ENCODE results near the gene DOK6. TPM values are rescaled to one million over a fixed set of nuclear protein-coding genes. Genes with fewer than 3 reads are reported as not detected.

DOK6 gene
- total RNA-seq, 3 donors from 2014 or later: 1.0 to 1.4 (median 1.3) TPM

DNA sequence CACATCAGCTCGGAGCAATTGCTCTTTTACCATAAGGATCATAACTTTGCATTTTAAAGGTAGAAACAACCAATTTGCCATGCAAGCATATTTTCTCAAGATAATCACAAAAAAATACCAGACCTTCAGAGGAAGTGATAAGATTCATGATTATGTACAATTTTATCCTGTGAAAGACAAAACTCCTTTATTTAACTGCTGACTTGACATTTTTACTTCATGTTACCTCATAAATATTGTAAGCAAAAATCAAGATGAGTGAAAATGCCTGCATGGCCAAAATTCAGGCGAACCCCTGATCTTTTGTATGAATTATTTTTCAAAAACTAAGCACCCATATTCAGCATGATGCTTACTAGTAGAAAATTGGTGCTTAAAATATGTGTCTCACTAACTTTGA, 300.6 kb downstream of the DOK6 start:
- intact Hi-C loops (cut with DNase I; ENCODE audit: low total_unique reads): no loop called here
- Histone ChIP-seq H3K9me3 (no peaks in the 10 kb centered on the region), H3K4me1 (no peaks in the 10 kb centered on the region), H3K4me3 (no peak overlapping the region), H3K36me3 (no peaks in the 10 kb centered on the region), H3K27me3 (no peaks in the 10 kb centered on the region), H3K27ac (no peak overlapping the region)
- no peak for DNase-seq (ENCODE audit: low spot score in 2 of 2)
- TF ChIP-seq POLR2A (IDR thresholded peaks at IDR 0.05): no peak
- no peak for TF ChIP-seq POLR2AphosphoS5 (IDR thresholded peaks at IDR 0.05)
- TF ChIP-seq, protein P1, sequence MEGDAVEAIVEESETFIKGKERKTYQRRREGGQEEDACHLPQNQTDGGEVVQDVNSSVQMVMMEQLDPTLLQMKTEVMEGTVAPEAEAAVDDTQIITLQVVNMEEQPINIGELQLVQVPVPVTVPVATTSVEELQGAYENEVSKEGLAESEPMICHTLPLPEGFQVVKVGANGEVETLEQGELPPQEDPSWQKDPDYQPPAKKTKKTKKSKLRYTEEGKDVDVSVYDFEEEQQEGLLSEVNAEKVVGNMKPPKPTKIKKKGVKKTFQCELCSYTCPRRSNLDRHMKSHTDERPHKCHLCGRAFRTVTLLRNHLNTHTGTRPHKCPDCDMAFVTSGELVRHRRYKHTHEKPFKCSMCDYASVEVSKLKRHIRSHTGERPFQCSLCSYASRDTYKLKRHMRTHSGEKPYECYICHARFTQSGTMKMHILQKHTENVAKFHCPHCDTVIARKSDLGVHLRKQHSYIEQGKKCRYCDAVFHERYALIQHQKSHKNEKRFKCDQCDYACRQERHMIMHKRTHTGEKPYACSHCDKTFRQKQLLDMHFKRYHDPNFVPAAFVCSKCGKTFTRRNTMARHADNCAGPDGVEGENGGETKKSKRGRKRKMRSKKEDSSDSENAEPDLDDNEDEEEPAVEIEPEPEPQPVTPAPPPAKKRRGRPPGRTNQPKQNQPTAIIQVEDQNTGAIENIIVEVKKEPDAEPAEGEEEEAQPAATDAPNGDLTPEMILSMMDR (IDR thresholded peaks at IDR 0.05): no peak

DNA sequence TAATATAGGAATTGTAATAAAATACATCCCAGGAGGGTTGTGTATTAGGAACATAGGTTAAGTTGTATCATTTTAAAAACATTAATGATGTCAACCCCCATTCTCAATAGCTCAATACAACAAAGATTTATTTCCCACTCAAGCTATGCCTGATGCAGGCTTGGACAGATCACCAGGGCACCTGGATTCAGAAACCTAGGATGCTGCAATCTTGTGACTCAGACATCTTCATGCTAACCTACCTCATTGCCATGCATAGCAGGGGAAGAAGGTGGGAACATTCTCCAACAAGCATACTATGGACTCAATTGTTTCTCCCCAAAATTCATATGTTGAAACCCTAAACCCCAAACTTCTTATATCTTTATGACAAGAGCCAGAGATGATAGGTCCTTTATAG, 302.8 kb downstream of the DOK6 start:
- Histone ChIP-seq H3K4me1 (no peaks in the 10 kb centered on the region), H3K27me3 (no peaks in the 10 kb centered on the region), H3K9me3 (no peaks in the 10 kb centered on the region), H3K27ac (no peak overlapping the region), H3K4me3 (no peak overlapping the region), H3K36me3 (no peaks in the 10 kb centered on the region)
- TF ChIP-seq, protein P1 (IDR thresholded peaks at IDR 0.05): no peak
- TF ChIP-seq POLR2A (IDR thresholded peaks at IDR 0.05) (no peak), POLR2AphosphoS5 (IDR thresholded peaks at IDR 0.05) (no peak)
- DNase-seq (ENCODE audit: low spot score in 2 of 2): no peak
- intact Hi-C loops (cut with DNase I; ENCODE audit: low total_unique reads): no loop called here

DNA sequence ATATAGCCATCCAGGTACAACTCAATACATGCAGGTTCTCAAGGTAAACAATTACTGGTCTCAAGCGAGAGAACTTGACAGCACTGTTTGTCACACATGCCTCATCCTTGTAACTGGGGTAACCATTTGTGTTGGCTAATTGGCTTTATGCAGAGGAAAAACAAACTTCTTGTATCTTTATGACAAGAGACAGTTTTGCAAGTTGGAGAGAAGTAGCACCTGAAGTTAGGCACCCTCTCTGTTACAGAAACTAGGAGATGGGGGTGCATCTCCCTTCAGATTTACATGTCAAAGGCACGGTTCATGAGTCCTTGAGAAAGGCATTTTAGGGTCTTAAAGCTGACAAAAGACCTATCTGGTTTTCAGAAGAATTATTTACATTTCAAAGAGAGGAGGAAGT, 305.3 kb downstream of the DOK6 start:
- no peak for TF ChIP-seq POLR2A (IDR thresholded peaks at IDR 0.05)
- TF ChIP-seq, protein P1 (IDR thresholded peaks at IDR 0.05): no peak
- no peak for TF ChIP-seq POLR2AphosphoS5 (IDR thresholded peaks at IDR 0.05)
- intact Hi-C loops (cut with DNase I; ENCODE audit: low total_unique reads): loop anchor here (5.0 kb wide), 1 partner anchor 939 kb away; no protein-coding TSS in a partner anchor
- H3K9me3 ChIP-seq: no peaks in the 10 kb centered on the region

DNA sequence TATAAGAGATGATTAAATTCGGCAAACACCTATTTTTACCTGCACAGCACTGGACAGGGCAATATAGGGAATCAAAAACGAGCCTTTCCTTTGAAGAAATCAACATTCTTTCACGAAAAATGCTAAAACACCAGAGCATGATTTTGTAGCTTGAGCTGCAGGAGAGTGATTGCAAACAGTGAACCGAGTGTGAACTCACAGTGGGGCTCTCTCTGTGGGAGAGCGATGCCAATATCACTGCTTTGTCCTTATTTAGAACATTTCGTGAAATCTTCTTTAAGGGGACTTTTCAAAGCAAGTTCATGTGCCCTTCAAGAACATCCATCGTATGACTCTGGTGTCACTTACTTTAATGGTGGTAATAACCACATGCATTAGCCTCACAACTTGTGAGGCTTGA, 308.2 kb downstream of the DOK6 start:
- no peaks in the 10 kb centered on the region for H3K27me3 ChIP-seq
- H3K4me1 ChIP-seq: no peaks in the 10 kb centered on the region
- H3K4me3 ChIP-seq: no peak overlapping the region
- no peaks in the 10 kb centered on the region for H3K36me3 ChIP-seq
- TF ChIP-seq POLR2AphosphoS5 (IDR thresholded peaks at IDR 0.05) (no peak), POLR2A (IDR thresholded peaks at IDR 0.05) (no peak)
- intact Hi-C loops (cut with DNase I; ENCODE audit: low total_unique reads): loop anchor here (5.0 kb wide), 1 partner anchor 942 kb away; no protein-coding TSS in a partner anchor
- no peak for DNase-seq (ENCODE audit: low spot score in 2 of 2)
- H3K27ac ChIP-seq: no peak overlapping the region
- no peaks in the 10 kb centered on the region for H3K9me3 ChIP-seq

More for the DNA sequence above, 305.3 kb downstream of the DOK6 start:
- no peaks in the 10 kb centered on the region for H3K4me1 ChIP-seq
- H3K4me3 ChIP-seq: no peak overlapping the region
- no peak for DNase-seq (ENCODE audit: low spot score in 2 of 2)
- H3K36me3 ChIP-seq: no peaks in the 10 kb centered on the region
- H3K27ac ChIP-seq: no peak overlapping the region
- H3K27me3 ChIP-seq: no peaks in the 10 kb centered on the region

DNA sequence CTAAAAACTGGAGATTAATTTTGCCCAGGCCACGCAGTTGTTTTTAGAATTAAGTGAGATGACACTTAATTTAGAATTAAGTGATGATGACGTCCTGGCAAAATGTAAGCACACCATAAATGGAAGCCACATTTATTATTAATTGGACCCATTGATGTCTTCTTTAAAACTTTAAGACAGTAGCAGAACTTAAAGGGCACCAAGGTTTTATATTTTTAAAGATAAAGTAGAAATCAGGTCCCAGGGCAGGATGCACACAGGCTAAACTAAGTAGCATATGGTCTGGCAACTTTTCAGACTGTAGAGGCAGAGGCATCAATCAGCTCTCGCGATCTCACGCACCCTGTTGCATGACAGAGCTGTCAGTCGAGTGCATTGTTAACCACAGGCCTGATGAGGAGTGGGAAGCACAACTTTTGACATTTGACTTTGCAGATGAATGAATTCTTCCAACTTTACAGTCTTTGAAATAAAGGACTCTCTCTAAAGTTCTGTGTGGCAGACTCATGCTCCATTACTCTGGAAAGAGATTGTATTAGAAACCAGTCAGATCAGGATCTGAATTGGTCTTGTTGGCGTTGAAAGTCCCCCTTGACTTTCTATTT, 314.6 kb downstream of the DOK6 start:
- Histone ChIP-seq H3K4me3 (no peak overlapping the region), H3K27ac (no peak overlapping the region), H3K9me3 (peaks cover 14 to 25% of the 10 kb centered on the region in 2 donors), H3K4me1 (no peaks in the 10 kb centered on the region), H3K27me3 (no peaks in the 10 kb centered on the region), H3K36me3 (no peaks in the 10 kb centered on the region)
- no peak for DNase-seq (ENCODE audit: low spot score in 2 of 2)
- TF ChIP-seq, protein P1 (IDR thresholded peaks at IDR 0.05): no peak
- intact Hi-C loops (cut with DNase I; ENCODE audit: low total_unique reads): no loop called here
